ENCODE measurements around the gene LGALS9B. TPM values are rescaled to one million over a fixed set of nuclear protein-coding genes. Genes with fewer than 3 reads are reported as not detected.
"Not testable (repeated sequence)": the region's sequence is repeated elsewhere in the genome, so short reads cannot be mapped to it uniquely, and the experiment has no call there.

LGALS9B gene
- total RNA-seq, 1 experiment from 2014 or later: not detected

DNA sequence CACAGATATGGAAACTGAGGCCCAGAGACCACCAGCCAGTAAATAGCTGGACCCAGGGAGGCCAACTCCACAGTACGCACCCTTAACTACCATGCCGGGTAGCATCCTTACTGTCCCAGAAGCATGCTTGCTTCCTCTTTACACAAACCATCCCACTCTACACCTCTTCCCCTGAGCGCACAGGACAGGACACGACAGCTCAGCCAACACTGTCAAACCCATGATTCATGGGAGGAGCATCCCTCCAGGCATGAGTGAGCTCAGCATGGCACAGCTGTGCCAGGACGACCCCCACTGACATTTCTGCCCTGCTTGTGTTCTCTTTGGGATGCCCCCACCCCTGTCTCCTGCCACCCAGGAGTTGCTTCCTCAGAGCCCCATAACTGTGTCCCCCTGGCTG is 340 bp downstream of the LGALS9B start:
- in situ Hi-C loops (cut with HindIII; ENCODE audit: low pct_unique_long_range_greater_than_20kb, low sequenced_read_pairs); H3K9me3 ChIP-seq (ENCODE audit: control insufficient read depth, insufficient read depth, low read depth, low read length); CTCF ChIA-PET; H3K4me3 ChIP-seq (ENCODE audit: low read depth in 2 of 2, low read length in 2 of 2); BruUV-seq (replicated peaks); ATAC-seq; H3K27me3 ChIP-seq (ENCODE audit: control insufficient read depth, insufficient read depth, low read length); POLR2A ChIA-PET; H3K27ac ChIP-seq (ENCODE audit: low read length); H3K36me3 ChIP-seq (ENCODE audit: control insufficient read depth, insufficient read depth, low read length); H3K4me1 ChIP-seq (ENCODE audit: control insufficient read depth, insufficient read depth, low read length); intact Hi-C loops (cut with micrococcal nuclease; ENCODE audit: unreplicated experiment); DNase-seq (ENCODE audit: low read depth, low spot score): not testable (repeated sequence)

GRCh38 chr17:20466553-20466952 is 786 bp downstream of the LGALS9B start:
- H3K4me3 ChIP-seq (ENCODE audit: low read depth in 2 of 2, low read length in 2 of 2); H3K36me3 ChIP-seq (ENCODE audit: control insufficient read depth, insufficient read depth, low read length); DNase-seq (ENCODE audit: low read depth, low spot score); intact Hi-C loops (cut with micrococcal nuclease; ENCODE audit: unreplicated experiment); CTCF ChIA-PET; BruUV-seq (replicated peaks); H3K27ac ChIP-seq (ENCODE audit: low read length); POLR2A ChIA-PET; H3K9me3 ChIP-seq (ENCODE audit: control insufficient read depth, insufficient read depth, low read depth, low read length); in situ Hi-C loops (cut with HindIII; ENCODE audit: low pct_unique_long_range_greater_than_20kb, low sequenced_read_pairs); ATAC-seq; H3K4me1 ChIP-seq (ENCODE audit: control insufficient read depth, insufficient read depth, low read length); H3K27me3 ChIP-seq (ENCODE audit: control insufficient read depth, insufficient read depth, low read length): not testable (repeated sequence)

DNA sequence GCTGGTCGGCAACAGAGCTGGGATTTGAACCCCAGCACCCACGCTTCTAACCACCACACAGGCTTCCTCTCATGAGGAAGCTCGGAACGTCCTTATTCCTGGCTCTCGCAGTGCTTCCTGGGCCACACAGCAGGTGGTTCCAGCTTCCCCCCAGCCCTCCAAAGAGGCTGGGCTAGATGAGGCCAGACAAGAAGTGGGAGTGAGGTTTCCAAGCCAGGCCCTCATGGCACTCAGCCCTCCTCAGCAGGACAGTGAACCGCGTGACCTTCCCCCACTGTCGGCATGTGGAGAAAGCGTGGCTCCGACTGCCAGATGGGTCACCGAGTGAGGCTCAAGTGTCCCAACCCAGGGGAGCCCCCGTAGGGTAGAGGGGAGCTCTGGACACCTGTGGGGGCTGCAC is 1.8 kb downstream of the LGALS9B start:
- H3K4me3 ChIP-seq (ENCODE audit: low read depth in 2 of 2, low read length in 2 of 2); in situ Hi-C loops (cut with HindIII; ENCODE audit: low pct_unique_long_range_greater_than_20kb, low sequenced_read_pairs); H3K9me3 ChIP-seq (ENCODE audit: control insufficient read depth, insufficient read depth, low read depth, low read length); H3K4me1 ChIP-seq (ENCODE audit: control insufficient read depth, insufficient read depth, low read length); DNase-seq (ENCODE audit: low read depth, low spot score); POLR2A ChIA-PET; H3K36me3 ChIP-seq (ENCODE audit: control insufficient read depth, insufficient read depth, low read length); H3K27me3 ChIP-seq (ENCODE audit: control insufficient read depth, insufficient read depth, low read length); BruUV-seq (replicated peaks); CTCF ChIA-PET; H3K27ac ChIP-seq (ENCODE audit: low read length); intact Hi-C loops (cut with micrococcal nuclease; ENCODE audit: unreplicated experiment); ATAC-seq: not testable (repeated sequence)

GRCh38 chr17:20464854-20465414 is 2.4 kb downstream of the LGALS9B start:
- H3K27ac ChIP-seq (ENCODE audit: low read length); H3K9me3 ChIP-seq (ENCODE audit: control insufficient read depth, insufficient read depth, low read depth, low read length); H3K4me1 ChIP-seq (ENCODE audit: control insufficient read depth, insufficient read depth, low read length); DNase-seq (ENCODE audit: low read depth, low spot score); BruUV-seq (replicated peaks); H3K4me3 ChIP-seq (ENCODE audit: low read depth in 2 of 2, low read length in 2 of 2); H3K36me3 ChIP-seq (ENCODE audit: control insufficient read depth, insufficient read depth, low read length); POLR2A ChIA-PET; H3K27me3 ChIP-seq (ENCODE audit: control insufficient read depth, insufficient read depth, low read length); in situ Hi-C loops (cut with HindIII; ENCODE audit: low pct_unique_long_range_greater_than_20kb, low sequenced_read_pairs); CTCF ChIA-PET; intact Hi-C loops (cut with micrococcal nuclease; ENCODE audit: unreplicated experiment): not testable (repeated sequence)
- ATAC-seq: peak; percentile 43; the same call in 1 of the 2 replicates

DNA sequence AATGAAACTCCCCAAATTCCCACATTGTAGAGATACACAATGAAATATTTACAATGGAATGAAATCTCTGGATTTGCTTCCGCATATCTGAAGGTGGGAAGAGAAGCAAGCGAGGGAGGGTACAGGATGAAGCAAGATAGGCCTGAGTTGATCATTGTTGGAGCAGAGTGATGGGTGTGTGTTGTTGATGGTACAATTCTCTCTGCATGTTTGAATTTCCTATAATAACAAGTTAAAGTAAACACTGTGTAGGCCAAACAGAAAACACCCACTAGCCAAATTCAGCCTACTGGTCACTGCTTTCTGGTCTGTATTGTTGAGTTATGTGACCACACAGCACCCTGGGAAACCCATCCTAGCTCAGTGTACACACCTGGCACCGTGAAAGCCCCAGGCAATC is 5.2 kb downstream of the LGALS9B start:
- H3K36me3 ChIP-seq (ENCODE audit: control insufficient read depth, insufficient read depth, low read length); BruUV-seq (replicated peaks); H3K9me3 ChIP-seq (ENCODE audit: control insufficient read depth, insufficient read depth, low read depth, low read length); intact Hi-C loops (cut with micrococcal nuclease; ENCODE audit: unreplicated experiment); H3K27me3 ChIP-seq (ENCODE audit: control insufficient read depth, insufficient read depth, low read length); POLR2A ChIA-PET; H3K4me3 ChIP-seq (ENCODE audit: low read depth in 2 of 2, low read length in 2 of 2); in situ Hi-C loops (cut with HindIII; ENCODE audit: low pct_unique_long_range_greater_than_20kb, low sequenced_read_pairs); H3K27ac ChIP-seq (ENCODE audit: low read length); CTCF ChIA-PET; H3K4me1 ChIP-seq (ENCODE audit: control insufficient read depth, insufficient read depth, low read length); DNase-seq (ENCODE audit: low read depth, low spot score); ATAC-seq: not testable (repeated sequence)

DNA sequence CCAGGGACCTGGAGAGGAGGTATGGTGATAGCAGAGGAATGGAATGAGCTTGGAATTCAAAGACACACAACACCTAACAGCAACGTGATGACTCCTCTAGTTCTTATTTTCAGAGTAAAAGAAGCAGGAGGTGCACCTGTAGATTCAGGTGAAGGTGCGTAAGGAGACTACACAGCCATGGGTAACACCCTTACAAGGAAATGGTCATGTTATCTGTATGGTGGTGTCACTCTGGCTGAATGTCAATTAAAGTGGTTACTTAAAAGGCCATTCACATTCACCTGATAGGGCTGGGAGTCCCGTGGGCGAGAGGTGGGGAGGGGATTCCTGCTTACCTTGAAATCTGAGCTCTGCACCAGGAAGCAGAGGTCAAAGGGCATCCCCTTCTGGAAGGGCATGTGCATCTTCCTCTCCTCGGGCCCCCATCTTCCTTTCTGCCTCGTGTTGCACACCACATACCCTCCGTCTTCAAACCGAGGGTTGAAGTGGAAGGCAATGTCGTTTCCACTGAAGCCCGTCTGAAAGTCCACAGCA is 9.4 kb downstream of the LGALS9B start:
- in situ Hi-C loops (cut with HindIII; ENCODE audit: low pct_unique_long_range_greater_than_20kb, low sequenced_read_pairs); BruUV-seq (replicated peaks); CTCF ChIA-PET: not testable (repeated sequence)

GRCh38 chr17:20455106-20455505 is 12.2 kb downstream of the LGALS9B start:
- DNase-seq (ENCODE audit: low read depth, low spot score); ATAC-seq; POLR2A ChIA-PET; BruUV-seq (replicated peaks); H3K27ac ChIP-seq (ENCODE audit: low read length); intact Hi-C loops (cut with micrococcal nuclease; ENCODE audit: unreplicated experiment); H3K4me1 ChIP-seq (ENCODE audit: control insufficient read depth, insufficient read depth, low read length); H3K27me3 ChIP-seq (ENCODE audit: control insufficient read depth, insufficient read depth, low read length); H3K4me3 ChIP-seq (ENCODE audit: low read depth in 2 of 2, low read length in 2 of 2); H3K9me3 ChIP-seq (ENCODE audit: control insufficient read depth, insufficient read depth, low read depth, low read length); H3K36me3 ChIP-seq (ENCODE audit: control insufficient read depth, insufficient read depth, low read length); in situ Hi-C loops (cut with HindIII; ENCODE audit: low pct_unique_long_range_greater_than_20kb, low sequenced_read_pairs); CTCF ChIA-PET: not testable (repeated sequence)

More for the DNA sequence above, 9.4 kb downstream of the LGALS9B start:
- POLR2A ChIA-PET; DNase-seq (ENCODE audit: low read depth, low spot score); H3K9me3 ChIP-seq (ENCODE audit: control insufficient read depth, insufficient read depth, low read depth, low read length); H3K36me3 ChIP-seq (ENCODE audit: control insufficient read depth, insufficient read depth, low read length); ATAC-seq; H3K4me1 ChIP-seq (ENCODE audit: control insufficient read depth, insufficient read depth, low read length); intact Hi-C loops (cut with micrococcal nuclease; ENCODE audit: unreplicated experiment); H3K27me3 ChIP-seq (ENCODE audit: control insufficient read depth, insufficient read depth, low read length); H3K27ac ChIP-seq (ENCODE audit: low read length); H3K4me3 ChIP-seq (ENCODE audit: low read depth in 2 of 2, low read length in 2 of 2): not testable (repeated sequence)

All from Panc1 (cell line).